C4-2B (cell line): ENCODE data around the gene FEN1.

Experiments used
- H3K27ac ChIP-seq: fragments of 450-650 bp; 2 replicates; pipeline ENCODE4 v1.5.1; 2017
- CTCF ChIP-seq: fragments of 450-650 bp; conservative IDR thresholded peaks from 2 replicates; pipeline ENCODE4 v1.5.1; 2017; ENCODE audit warnings: mild to moderate bottlenecking
- ZFX ChIP-seq: fragments of 450-650 bp; IDR thresholded peaks from 2 replicates; pipeline ENCODE4 v1.6.1; 2017

Gene FEN1

GRCh38 chr11:61793829-61794204 is 1.1 kb downstream of the FEN1 start:
- H3K27ac ChIP-seq = peak overlapping the region; percentile 97

GRCh38 chr11:61794579-61794978 is 1.9 kb downstream of the FEN1 start:
- no peak overlapping the region for H3K27ac ChIP-seq
- no peak for TF ChIP-seq ZFX
- no peak for TF ChIP-seq CTCF

More at GRCh38 chr11:61793829-61794204, 1.1 kb downstream of the FEN1 start:
- TF ChIP-seq CTCF = no peak
- no peak for TF ChIP-seq ZFX

- TF ChIP-seq CTCF (no peak), ZFX (no peak)
- H3K27ac ChIP-seq = no peak overlapping the region
Observed at GRCh38 chr11:61795459-61795858, 2.7 kb downstream of the FEN1 start.

GRCh38 chr11:61795876-61796526 is 3.3 kb downstream of the FEN1 start:
- TF ChIP-seq ZFX (no peak), CTCF (no peak)
- no peak overlapping the region for H3K27ac ChIP-seq

- no peak overlapping the region for H3K27ac ChIP-seq
Observed at GRCh38 chr11:61797263-61797944, 4.7 kb downstream of the FEN1 start.

GRCh38 chr11:61799665-61800284 is 7.1 kb downstream of the FEN1 start:
- H3K27ac ChIP-seq = no peak overlapping the region

More at GRCh38 chr11:61797263-61797944, 4.7 kb downstream of the FEN1 start:
- TF ChIP-seq CTCF (peak; percentile 93), ZFX (no peak)

More at GRCh38 chr11:61799665-61800284, 7.1 kb downstream of the FEN1 start:
- TF ChIP-seq CTCF (no peak), ZFX (no peak)
